ENCODE results near the gene CAB39L. TPM values are rescaled to one million over a fixed set of nuclear protein-coding genes. Genes with fewer than 3 reads are reported as not detected.

CAB39L gene
- total RNA-seq, 3 donors from 2014 or later = 8.5 to 87.2 (median 9.6) TPM

- DNase-seq (no peak), ATAC-seq (no peak)
- intact Hi-C loops (cut with DNase I, micrococcal nuclease) = no loop called here
- H3K4me1 ChIP-seq (ENCODE audit: low read depth) = no peaks in the 10 kb centered on the region
- no peak overlapping the region for H3K4me3 ChIP-seq
- H3K9me3 ChIP-seq = no peaks in the 10 kb centered on the region
- H3K36me3 ChIP-seq (ENCODE audit: low read depth) = peaks cover 4% of the 10 kb centered on the region
- no peak for TF ChIP-seq CTCF (IDR thresholded peaks at IDR 0.05)
Measured at GRCh38 chr13:49279885-49280284, 164.0 kb downstream of the CAB39L start.

GRCh38 chr13:49279112-49279511, 164.8 kb downstream of the CAB39L start:
- DNase-seq (no peak), ATAC-seq (no peak)
- TF ChIP-seq CTCF (IDR thresholded peaks at IDR 0.05) = no peak
- Histone ChIP-seq H3K4me3 (no peak overlapping the region), H3K36me3 (ENCODE audit: low read depth) (peaks cover 4% of the 10 kb centered on the region), H3K4me1 (ENCODE audit: low read depth) (no peaks in the 10 kb centered on the region), H3K9me3 (no peaks in the 10 kb centered on the region)
- intact Hi-C loops (cut with DNase I, micrococcal nuclease) = no loop called here

- Histone ChIP-seq H3K4me1 (ENCODE audit: low read depth) (no peaks in the 10 kb centered on the region), H3K36me3 (ENCODE audit: low read depth) (peaks cover 4% of the 10 kb centered on the region), H3K9me3 (no peaks in the 10 kb centered on the region), H3K4me3 (no peak overlapping the region)
- intact Hi-C loops (cut with DNase I, micrococcal nuclease) = no loop called here
- DNase-seq (no peak), ATAC-seq (no peak)
- no peak for TF ChIP-seq CTCF (IDR thresholded peaks at IDR 0.05)
Measured at GRCh38 chr13:49278211-49278610, 165.7 kb downstream of the CAB39L start.

GRCh38 chr13:49272296-49272695, 171.6 kb downstream of the CAB39L start:
- Histone ChIP-seq H3K9me3 (no peaks in the 10 kb centered on the region), H3K4me1 (ENCODE audit: low read depth) (no peaks in the 10 kb centered on the region), H3K36me3 (ENCODE audit: low read depth) (no peaks in the 10 kb centered on the region), H3K4me3 (no peak overlapping the region)
- ATAC-seq (peak; percentile 96), DNase-seq (no peak)
- no peak for TF ChIP-seq CTCF (IDR thresholded peaks at IDR 0.05)
- intact Hi-C loops (cut with DNase I, micrococcal nuclease) = no loop called here

GRCh38 chr13:49271264-49271663, 172.6 kb downstream of the CAB39L start:
- no peak for DNase-seq
- no peaks in the 10 kb centered on the region for H3K9me3 ChIP-seq
- H3K4me1 ChIP-seq (ENCODE audit: low read depth) = no peaks in the 10 kb centered on the region
- TF ChIP-seq CTCF (IDR thresholded peaks at IDR 0.05) = no peak
- H3K4me3 ChIP-seq = no peak overlapping the region
- no peak for ATAC-seq
- H3K36me3 ChIP-seq (ENCODE audit: low read depth) = no peaks in the 10 kb centered on the region
- intact Hi-C loops (cut with DNase I, micrococcal nuclease) = no loop called here

- TF ChIP-seq CTCF (IDR thresholded peaks at IDR 0.05) = no peak
- intact Hi-C loops (cut with DNase I, micrococcal nuclease) = no loop called here
- Histone ChIP-seq H3K4me3 (no peak overlapping the region), H3K4me1 (ENCODE audit: low read depth) (no peaks in the 10 kb centered on the region), H3K9me3 (no peaks in the 10 kb centered on the region), H3K36me3 (ENCODE audit: low read depth) (no peaks in the 10 kb centered on the region)
- no peak for DNase-seq
- ATAC-seq = no peak
Measured at GRCh38 chr13:49265822-49266221, 178.0 kb downstream of the CAB39L start.

Measured in mucosa of descending colon (tissue), 3 donors.